ENCODE data around the gene ALMS1. TPM values are rescaled to one million over a fixed set of nuclear protein-coding genes. Genes with fewer than 3 reads are reported as not detected.

ALMS1 gene
- total RNA-seq, 6 experiments from 2014 or later = 7.3 to 9.8 (median 8.9) TPM

- no peaks in the 10 kb centered on the region for H3K36me3 Mint-ChIP-seq (ENCODE audit: low read depth)
Observed at GRCh38 chr2:73386342-73386868, 769 bp downstream of the ALMS1 start.

GRCh38 chr2:73386894-73387636, 1.4 kb downstream of the ALMS1 start:
- Mint-ChIP-seq H3K36me3 (ENCODE audit: low read depth) (no peaks in the 10 kb centered on the region), H3K4me3 (peak overlapping the region; percentile 96), H3K27me3 (ENCODE audit: insufficient read depth) (no peaks in the 10 kb centered on the region; the same call in 1 of the 2 replicates), H3K27ac (peak overlapping the region; percentile 87; the same call in 1 of the 2 replicates), H3K9me3 (no peaks in the 10 kb centered on the region), H3K4me1 (ENCODE audit: low read depth) (peaks cover 28% of the 10 kb centered on the region)
- no peak for DNase-seq
- no peak for TF ChIP-seq CTCF (IDR thresholded peaks at IDR 0.05)

More at GRCh38 chr2:73386342-73386868, 769 bp downstream of the ALMS1 start:
- Mint-ChIP-seq H3K27ac (peak overlapping the region; percentile 87), H3K4me1 (ENCODE audit: low read depth) (peaks cover 28% of the 10 kb centered on the region), H3K9me3 (no peaks in the 10 kb centered on the region), H3K4me3 (peak overlapping the region; percentile 96), H3K27me3 (ENCODE audit: insufficient read depth) (no peaks in the 10 kb centered on the region; the same call in 1 of the 2 replicates)
- DNase-seq = no peak
- TF ChIP-seq CTCF (IDR thresholded peaks at IDR 0.05) = no peak

GRCh38 chr2:73402386-73403103, 16.9 kb downstream of the ALMS1 start:
- no peak overlapping the region for H3K4me3 Mint-ChIP-seq
- TF ChIP-seq CTCF (IDR thresholded peaks at IDR 0.05) = no peak
- no peaks in the 10 kb centered on the region for H3K4me1 Mint-ChIP-seq (ENCODE audit: low read depth)
- no peak overlapping the region for H3K27ac Mint-ChIP-seq
- no peaks in the 10 kb centered on the region; the same call in 1 of the 2 replicates for H3K27me3 Mint-ChIP-seq (ENCODE audit: insufficient read depth)
- no peak for DNase-seq
- peaks cover 27% of the 10 kb centered on the region for H3K9me3 Mint-ChIP-seq
- peaks cover 50% of the 10 kb centered on the region for H3K36me3 Mint-ChIP-seq (ENCODE audit: low read depth)

- peaks cover 50% of the 10 kb centered on the region for H3K36me3 Mint-ChIP-seq (ENCODE audit: low read depth)
- H3K27ac Mint-ChIP-seq = no peak overlapping the region
- peaks cover 27% of the 10 kb centered on the region for H3K9me3 Mint-ChIP-seq
Observed at GRCh38 chr2:73403237-73403636, 17.6 kb downstream of the ALMS1 start.

More at GRCh38 chr2:73403237-73403636, 17.6 kb downstream of the ALMS1 start:
- H3K4me3 Mint-ChIP-seq = no peak overlapping the region
- no peaks in the 10 kb centered on the region for H3K4me1 Mint-ChIP-seq (ENCODE audit: low read depth)
- H3K27me3 Mint-ChIP-seq (ENCODE audit: insufficient read depth) = no peaks in the 10 kb centered on the region; the same call in 1 of the 2 replicates
- no peak for TF ChIP-seq CTCF (IDR thresholded peaks at IDR 0.05)
- no peak for DNase-seq
